Glutamatergic neuron (in vitro differentiated cells): ENCODE data around the gene CFAP65. TPM values are rescaled to one million over a fixed set of nuclear protein-coding genes. Genes with fewer than 3 reads are reported as not detected.

Experiments used
- DNase-seq: peaks from one replicate; pipeline ENCODE4 v3.0.0; 2022
- H3K27ac Mint-ChIP-seq: one replicate; pipeline ENCODE4 v1.8.0; 2020; ENCODE audit warnings: mild to moderate bottlenecking, mixed read lengths, inconsistent platforms; ENCODE audit not compliant: unreplicated experiment
- H3K27me3 Mint-ChIP-seq: one replicate; pipeline ENCODE4 v1.8.0; 2020; ENCODE audit warnings: mild to moderate bottlenecking, moderate library complexity, mixed read lengths, inconsistent platforms; ENCODE audit not compliant: unreplicated experiment
- H3K36me3 Mint-ChIP-seq: one replicate; pipeline ENCODE4 v1.8.0; 2020; ENCODE audit warnings: mild to moderate bottlenecking, mixed read lengths, inconsistent platforms; ENCODE audit not compliant: unreplicated experiment
- H3K4me1 Mint-ChIP-seq: one replicate; pipeline ENCODE4 v1.8.0; 2020; ENCODE audit warnings: mild to moderate bottlenecking, low read depth, mixed read lengths, inconsistent platforms; ENCODE audit not compliant: unreplicated experiment
- H3K4me3 Mint-ChIP-seq: one replicate; pipeline ENCODE4 v1.8.0; 2020; ENCODE audit warnings: mild to moderate bottlenecking, mixed read lengths, inconsistent platforms; ENCODE audit not compliant: unreplicated experiment
- H3K9me3 Mint-ChIP-seq: one replicate; pipeline ENCODE4 v1.8.0; 2020; ENCODE audit warnings: mild to moderate bottlenecking, moderate library complexity, mixed read lengths, inconsistent platforms; ENCODE audit not compliant: unreplicated experiment
- total RNA-seq: library from RNA; stranded (reverse); fragmentation: NEBNext Ultra II Directional; extraction: Animal tissue kit (Norgen Biotek cat#: 25700); gene quantifications from one replicate; pipeline ENCODE4 v1.2.1, GENCODE V29; 2021; ENCODE audit not compliant: unreplicated experiment
- TF ChIP-seq, protein P1 (sequence below): fragments of 200-600 bp; sonication (generic); IDR thresholded peaks from one replicate; pipeline ENCODE4 v1.5.0; 2021; ENCODE audit not compliant: partially characterized antibody, unreplicated experiment

Gene CFAP65
- total RNA-seq, 1 donor from 2014 or later: 1.1 TPM

DNA sequence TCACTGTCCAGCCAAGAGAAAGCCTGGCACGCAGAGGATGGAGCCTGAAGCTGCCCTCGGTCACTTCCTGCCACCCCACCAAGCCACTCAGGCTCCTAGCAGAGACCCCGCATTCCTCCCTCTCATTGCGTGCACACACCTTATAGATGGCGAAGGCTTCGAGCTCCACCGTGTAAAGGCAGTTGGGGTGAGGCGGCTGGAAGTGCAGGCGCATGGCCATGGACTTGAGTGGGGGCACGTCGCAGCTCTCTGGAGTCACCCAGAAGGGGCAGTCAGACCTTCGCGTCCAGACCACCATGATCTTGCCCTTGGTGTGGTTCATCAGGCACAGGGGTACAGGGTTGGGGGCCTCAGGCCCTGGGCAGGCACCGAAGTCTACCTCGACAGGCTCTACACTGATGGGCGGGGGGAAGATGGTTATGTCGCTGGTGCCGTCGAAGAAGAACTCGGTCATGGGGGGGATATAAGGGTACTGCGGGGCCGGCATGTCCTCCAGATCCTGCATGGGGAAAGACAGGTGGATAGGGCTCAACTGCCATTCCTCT lies 13.7 kb downstream of the CFAP65 start:
- TF ChIP-seq, protein P1, sequence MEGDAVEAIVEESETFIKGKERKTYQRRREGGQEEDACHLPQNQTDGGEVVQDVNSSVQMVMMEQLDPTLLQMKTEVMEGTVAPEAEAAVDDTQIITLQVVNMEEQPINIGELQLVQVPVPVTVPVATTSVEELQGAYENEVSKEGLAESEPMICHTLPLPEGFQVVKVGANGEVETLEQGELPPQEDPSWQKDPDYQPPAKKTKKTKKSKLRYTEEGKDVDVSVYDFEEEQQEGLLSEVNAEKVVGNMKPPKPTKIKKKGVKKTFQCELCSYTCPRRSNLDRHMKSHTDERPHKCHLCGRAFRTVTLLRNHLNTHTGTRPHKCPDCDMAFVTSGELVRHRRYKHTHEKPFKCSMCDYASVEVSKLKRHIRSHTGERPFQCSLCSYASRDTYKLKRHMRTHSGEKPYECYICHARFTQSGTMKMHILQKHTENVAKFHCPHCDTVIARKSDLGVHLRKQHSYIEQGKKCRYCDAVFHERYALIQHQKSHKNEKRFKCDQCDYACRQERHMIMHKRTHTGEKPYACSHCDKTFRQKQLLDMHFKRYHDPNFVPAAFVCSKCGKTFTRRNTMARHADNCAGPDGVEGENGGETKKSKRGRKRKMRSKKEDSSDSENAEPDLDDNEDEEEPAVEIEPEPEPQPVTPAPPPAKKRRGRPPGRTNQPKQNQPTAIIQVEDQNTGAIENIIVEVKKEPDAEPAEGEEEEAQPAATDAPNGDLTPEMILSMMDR: no peak
- Mint-ChIP-seq H3K9me3 (peaks cover 2% of the 10 kb centered on the region), H3K4me3 (no peak overlapping the region), H3K36me3 (no peaks in the 10 kb centered on the region), H3K4me1 (no peaks in the 10 kb centered on the region), H3K27ac (no peak overlapping the region), H3K27me3 (peaks cover 7% of the 10 kb centered on the region)
- no peak for DNase-seq

DNA sequence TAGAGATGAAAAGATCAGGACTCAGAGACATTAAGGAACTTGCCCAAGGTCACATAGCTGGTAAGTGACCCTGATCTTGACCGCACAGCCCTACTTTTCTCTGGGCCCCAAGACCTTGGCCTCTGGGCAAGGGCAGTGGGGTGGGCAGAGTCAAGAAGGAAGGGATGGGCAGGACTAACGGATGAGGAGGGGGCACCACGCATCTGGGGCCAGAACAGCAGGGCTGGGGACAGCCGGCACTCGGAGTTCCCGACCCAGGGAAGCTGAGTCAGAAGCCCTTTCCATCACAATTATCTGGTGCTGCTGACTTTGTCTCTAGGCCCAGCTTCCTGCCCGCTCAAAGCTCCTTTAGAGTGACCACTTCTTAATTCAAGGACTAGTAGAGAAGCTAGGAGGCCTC lies 14.4 kb downstream of the CFAP65 start:
- TF ChIP-seq, protein P1: no peak
- H3K4me3 Mint-ChIP-seq: no peak overlapping the region
- H3K4me1 Mint-ChIP-seq: no peaks in the 10 kb centered on the region
- DNase-seq: no peak
- H3K27ac Mint-ChIP-seq: no peak overlapping the region
- H3K36me3 Mint-ChIP-seq: no peaks in the 10 kb centered on the region
- peaks cover 6% of the 10 kb centered on the region for H3K27me3 Mint-ChIP-seq
- H3K9me3 Mint-ChIP-seq: peaks cover 2% of the 10 kb centered on the region

DNA sequence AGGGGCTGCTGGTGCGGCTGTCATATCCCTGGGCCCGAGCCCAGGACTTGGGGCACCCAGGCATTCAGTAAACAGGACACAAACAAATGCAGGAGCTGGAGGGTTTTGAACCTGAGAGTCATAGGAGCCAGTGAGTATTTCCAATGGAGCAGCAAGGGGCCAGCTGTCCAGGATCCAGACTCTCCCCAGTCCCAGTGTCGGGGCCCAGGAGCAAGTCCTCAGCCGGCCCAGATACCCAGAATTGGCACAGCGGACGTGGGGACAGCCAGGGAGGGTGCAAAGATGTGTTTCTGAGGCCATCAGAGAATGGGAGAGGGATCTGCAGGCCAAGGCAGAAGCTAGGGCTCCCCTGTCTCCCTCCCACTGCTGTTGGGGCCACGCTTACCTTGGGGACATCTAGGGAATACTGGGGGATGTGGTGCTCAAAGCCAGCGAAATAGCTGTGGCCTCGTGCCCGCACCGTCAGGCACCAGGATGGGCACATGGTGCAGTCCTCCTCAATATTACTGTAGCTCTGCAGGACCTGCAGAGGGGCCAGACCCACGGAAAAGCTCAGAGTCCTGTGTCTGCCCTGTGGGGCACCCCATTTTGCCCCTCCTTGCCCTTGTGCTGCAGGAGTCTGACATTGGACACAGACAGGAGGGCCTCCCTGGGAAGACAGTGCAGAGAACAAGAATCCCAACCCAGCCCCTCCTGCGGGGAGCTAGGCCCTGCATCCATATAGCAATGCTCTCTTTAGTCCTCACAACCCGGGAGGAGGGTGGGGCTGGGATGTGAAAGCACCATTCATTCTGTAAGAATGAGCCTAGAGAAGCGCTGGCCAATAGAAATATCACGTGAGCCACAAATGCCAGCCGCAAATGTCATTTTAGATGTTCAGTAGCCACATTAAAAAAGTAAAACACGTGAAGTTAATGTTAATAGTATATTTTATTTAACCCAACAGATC lies 15.4 kb downstream of the CFAP65 start:
- TF ChIP-seq, protein P1: no peak
- DNase-seq: no peak
- Mint-ChIP-seq H3K27ac (no peak overlapping the region), H3K9me3 (peaks cover 2% of the 10 kb centered on the region), H3K4me3 (no peak overlapping the region), H3K36me3 (no peaks in the 10 kb centered on the region), H3K4me1 (no peaks in the 10 kb centered on the region), H3K27me3 (peaks cover 4% of the 10 kb centered on the region)

DNA sequence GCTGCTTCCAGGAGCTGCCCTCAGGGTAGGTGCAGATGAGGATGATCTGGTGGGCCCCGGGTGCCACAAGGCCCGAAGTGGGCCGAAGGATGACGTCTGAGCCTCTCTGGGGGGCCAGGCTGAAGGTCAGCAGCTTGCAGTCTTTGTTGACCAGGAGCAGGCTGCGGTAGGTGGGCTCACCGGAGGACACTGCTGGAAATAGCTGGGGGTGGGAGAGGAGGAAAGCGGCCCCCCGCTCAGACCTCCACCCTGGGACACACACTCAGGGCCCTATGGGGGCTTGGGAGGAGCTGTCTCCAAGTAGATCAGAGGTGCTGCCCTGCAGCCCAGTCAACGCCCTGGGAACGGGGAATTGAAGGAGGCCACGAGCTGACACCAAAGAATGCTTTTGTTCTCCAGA lies 17.3 kb downstream of the CFAP65 start:
- H3K9me3 Mint-ChIP-seq: peaks cover 2% of the 10 kb centered on the region
- no peaks in the 10 kb centered on the region for H3K4me1 Mint-ChIP-seq
- peaks cover 5% of the 10 kb centered on the region for H3K27me3 Mint-ChIP-seq
- no peaks in the 10 kb centered on the region for H3K36me3 Mint-ChIP-seq
- TF ChIP-seq, protein P1: no peak
- no peak for DNase-seq
- no peak overlapping the region for H3K4me3 Mint-ChIP-seq
- no peak overlapping the region for H3K27ac Mint-ChIP-seq
